Retinal pigment epithelial cell (primary cell): ENCODE results near the gene BCL2A1.

Experiments used
- DNase-seq: peaks from one replicate; pipeline ENCODE4 v3.0.0-alpha.2; 2010; ENCODE audit warnings: low read depth
- H3K4me3 ChIP-seq: 2 replicates; pipeline ENCODE4 v1.5.1; 2011; ENCODE audit warnings: mild to moderate bottlenecking, low read length, control low read depth, moderate library complexity
- TF ChIP-seq, protein P1 (sequence below): conservative IDR thresholded peaks from 2 replicates; pipeline ENCODE4 v1.5.1; 2011; ENCODE audit warnings: low read depth, low read length, control low read depth, inconsistent platforms

The BCL2A1 gene

GRCh38 chr15:79954661-79955060, 16.3 kb downstream of the BCL2A1 start:
- DNase-seq = no peak
- TF ChIP-seq, protein P1, sequence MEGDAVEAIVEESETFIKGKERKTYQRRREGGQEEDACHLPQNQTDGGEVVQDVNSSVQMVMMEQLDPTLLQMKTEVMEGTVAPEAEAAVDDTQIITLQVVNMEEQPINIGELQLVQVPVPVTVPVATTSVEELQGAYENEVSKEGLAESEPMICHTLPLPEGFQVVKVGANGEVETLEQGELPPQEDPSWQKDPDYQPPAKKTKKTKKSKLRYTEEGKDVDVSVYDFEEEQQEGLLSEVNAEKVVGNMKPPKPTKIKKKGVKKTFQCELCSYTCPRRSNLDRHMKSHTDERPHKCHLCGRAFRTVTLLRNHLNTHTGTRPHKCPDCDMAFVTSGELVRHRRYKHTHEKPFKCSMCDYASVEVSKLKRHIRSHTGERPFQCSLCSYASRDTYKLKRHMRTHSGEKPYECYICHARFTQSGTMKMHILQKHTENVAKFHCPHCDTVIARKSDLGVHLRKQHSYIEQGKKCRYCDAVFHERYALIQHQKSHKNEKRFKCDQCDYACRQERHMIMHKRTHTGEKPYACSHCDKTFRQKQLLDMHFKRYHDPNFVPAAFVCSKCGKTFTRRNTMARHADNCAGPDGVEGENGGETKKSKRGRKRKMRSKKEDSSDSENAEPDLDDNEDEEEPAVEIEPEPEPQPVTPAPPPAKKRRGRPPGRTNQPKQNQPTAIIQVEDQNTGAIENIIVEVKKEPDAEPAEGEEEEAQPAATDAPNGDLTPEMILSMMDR = no peak
- H3K4me3 ChIP-seq = no peak overlapping the region

DNA sequence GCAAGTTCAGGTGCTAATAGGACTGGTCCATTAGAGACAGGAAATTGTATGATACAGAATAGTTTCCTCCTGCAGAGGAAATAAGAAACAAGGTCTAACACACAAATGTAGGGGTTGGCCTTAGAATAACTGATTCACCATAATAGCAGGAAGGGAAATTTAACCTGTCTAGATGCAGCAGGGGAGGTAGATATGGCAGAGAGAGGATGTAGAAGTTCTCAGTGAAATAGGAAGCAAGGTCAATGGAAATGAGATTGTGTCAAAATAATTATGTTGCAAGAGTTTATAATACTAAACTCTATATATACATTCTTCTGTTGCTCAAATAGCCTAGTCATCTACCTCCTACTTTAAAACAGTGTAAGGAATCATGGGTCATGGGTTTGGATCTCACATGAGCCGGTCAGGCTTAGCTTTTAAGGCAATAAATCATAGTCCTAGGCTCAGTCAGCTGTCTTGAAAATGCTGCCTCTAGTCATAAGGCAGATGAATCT, 17.0 kb downstream of the BCL2A1 start:
- no peak for DNase-seq
- no peak overlapping the region for H3K4me3 ChIP-seq
- TF ChIP-seq, protein P1 = no peak

GRCh38 chr15:79952329-79952728, 18.7 kb downstream of the BCL2A1 start:
- TF ChIP-seq, protein P1 = no peak
- no peak for DNase-seq
- H3K4me3 ChIP-seq = no peak overlapping the region

- TF ChIP-seq, protein P1 = no peak
- H3K4me3 ChIP-seq = no peak overlapping the region
- DNase-seq = no peak
Measured at GRCh38 chr15:79950247-79950646, 20.7 kb downstream of the BCL2A1 start.

DNA sequence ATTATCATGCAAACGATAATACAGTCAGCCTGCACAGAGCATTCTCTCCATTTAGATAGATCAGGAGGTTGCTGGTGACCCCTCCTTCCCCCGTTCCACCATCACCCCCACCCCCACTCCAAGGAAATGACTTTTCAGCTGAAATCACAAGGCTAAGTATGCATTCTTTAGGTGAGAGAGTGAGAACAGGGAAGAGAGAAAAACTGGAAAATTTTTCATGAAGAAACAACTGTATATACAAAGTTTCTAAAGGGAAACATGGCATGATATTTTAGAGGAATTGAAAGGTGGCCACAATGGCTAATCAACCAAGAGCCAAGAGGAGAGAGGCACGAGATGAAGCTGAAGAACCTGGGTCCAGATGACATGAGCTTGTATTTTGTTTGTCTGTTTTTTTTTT, 22.2 kb downstream of the BCL2A1 start:
- H3K4me3 ChIP-seq = no peak overlapping the region
- DNase-seq = no peak

DNA sequence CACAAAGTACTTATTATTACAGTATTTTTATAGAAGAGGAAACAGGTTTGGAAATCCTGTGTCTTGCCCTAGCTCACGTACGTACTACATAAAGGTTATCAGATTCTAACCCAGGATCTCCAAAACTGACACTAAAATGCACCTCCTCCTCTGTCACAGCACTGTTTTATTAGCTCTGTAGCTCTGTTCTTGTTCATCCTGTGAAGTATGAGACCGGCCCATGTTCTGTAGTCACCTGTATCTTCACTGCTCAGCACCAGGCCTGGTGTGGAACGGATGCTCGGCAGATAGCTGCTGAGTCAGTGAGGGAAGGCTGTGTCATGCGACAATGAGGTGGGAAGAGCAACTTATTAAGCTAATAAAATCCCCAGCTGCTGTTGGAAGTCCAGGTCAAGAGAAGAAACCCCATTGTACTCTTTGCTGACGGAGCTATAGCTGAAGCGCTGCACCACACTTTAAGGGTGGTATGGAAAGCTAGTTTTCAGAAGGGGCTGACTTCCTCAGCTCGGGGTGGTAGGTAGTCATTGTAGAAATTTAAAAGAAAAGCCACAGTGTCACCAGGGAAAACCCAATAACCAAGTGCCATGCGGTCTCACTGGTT, 22.8 kb downstream of the BCL2A1 start:
- TF ChIP-seq, protein P1 = no peak
- H3K4me3 ChIP-seq = no peak overlapping the region
- DNase-seq = no peak

More for the DNA sequence above, 22.2 kb downstream of the BCL2A1 start:
- TF ChIP-seq, protein P1 = no peak

GRCh38 chr15:79947009-79947408, 24.0 kb downstream of the BCL2A1 start:
- H3K4me3 ChIP-seq = no peak overlapping the region
- no peak for DNase-seq
- TF ChIP-seq, protein P1 = no peak
